Ascending aorta (tissue), 2 donors: Measurements from ENCODE around the gene DPRX. TPM values are rescaled to one million over a fixed set of nuclear protein-coding genes. Genes with fewer than 3 reads are reported as not detected.
"Not testable (repeated sequence)": the region's sequence is repeated elsewhere in the genome, so short reads cannot be mapped to it uniquely, and the experiment has no call there.

Experiments
- DNase-seq, 2 donors: peaks; one replicate each; pipeline ENCODE4 v3.0.0-alpha.2; 2019; ENCODE audit warnings: low spot score in 2 of 2
- H3K27ac ChIP-seq, 2 donors: fragments of 200-600 bp; sonication (generic); one replicate each; pipeline ENCODE4 v1.5.1; 2016 to 2017; ENCODE audit warnings: mild to moderate bottlenecking in 1 of 2
- H3K27me3 ChIP-seq: fragments of 200-600 bp; sonication (generic); one replicate; pipeline ENCODE4 v1.5.1; 2017
- H3K36me3 ChIP-seq, 2 donors: fragments of 200-600 bp; sonication (generic); one replicate each; pipeline ENCODE4 v1.5.1; 2016
- H3K4me1 ChIP-seq, 2 donors: fragments of 200-600 bp; sonication (generic); one replicate each; pipeline ENCODE4 v1.5.1; 2016 to 2017; ENCODE audit warnings: mild to moderate bottlenecking in 1 of 2
- H3K4me3 ChIP-seq, 2 donors: fragments of 200-600 bp; sonication (generic); one replicate each; pipeline ENCODE4 v1.5.1; 2016 to 2017; ENCODE audit warnings: mild to moderate bottlenecking in 1 of 2
- H3K9me3 ChIP-seq, 2 donors: fragments of 200-600 bp; sonication (generic); one replicate each; pipeline ENCODE4 v1.5.1; 2016
- CTCF ChIP-seq, 3 experiments: fragments of 200-600 bp in 2 of 3; fragments of 450-650 bp in 1 of 3; sonication (generic) in 2 of 3; IDR thresholded peaks; one replicate each; pipeline ENCODE4 v1.5.1; 2016 to 2019; ENCODE audit warnings: antibody characterized with exemption in 3 of 3, mild to moderate bottlenecking in 1 of 3, moderate library complexity in 1 of 3
- intact Hi-C: fragments of 100-400 bp; cut with DNase I; formaldehyde crosslinking; loops from one replicate; pipeline ENCODE4 v1.15.1; 2023
- total RNA-seq: library from RNA; depleted of rRNA; stranded (reverse); fragments of >200 nt; gene quantifications from one replicate; pipeline ENCODE4 v1.1.0, GENCODE V29; 2016

The DPRX gene
- total RNA-seq, 1 donor from 2014 or later = not detected

GRCh38 chr19:53664760-53665159, 33.0 kb downstream of the DPRX start:
- Histone ChIP-seq H3K4me1 (no peaks in the 10 kb centered on the region), H3K36me3 (no peaks in the 10 kb centered on the region), H3K9me3 (no peaks in the 10 kb centered on the region), H3K27me3 (no peaks in the 10 kb centered on the region), H3K4me3 (no peak overlapping the region), H3K27ac (no peak overlapping the region)
- TF ChIP-seq CTCF (IDR thresholded peaks at IDR 0.05) = no peak
- intact Hi-C loops = no loop called here
- no peak for DNase-seq

GRCh38 chr19:53666331-53666730, 34.5 kb downstream of the DPRX start:
- H3K4me3 ChIP-seq, H3K27ac ChIP-seq, H3K27me3 ChIP-seq, H3K9me3 ChIP-seq, intact Hi-C loops, H3K4me1 ChIP-seq, H3K36me3 ChIP-seq, DNase-seq: not testable (repeated sequence)

GRCh38 chr19:53668804-53669203, 37.0 kb downstream of the DPRX start:
- DNase-seq, H3K27ac ChIP-seq, H3K36me3 ChIP-seq, H3K4me1 ChIP-seq, H3K4me3 ChIP-seq, H3K9me3 ChIP-seq, H3K27me3 ChIP-seq, intact Hi-C loops: not testable (repeated sequence)

GRCh38 chr19:53670345-53670744, 38.5 kb downstream of the DPRX start:
- Histone ChIP-seq H3K4me1 (no peaks in the 10 kb centered on the region), H3K27me3 (no peaks in the 10 kb centered on the region), H3K4me3 (no peak overlapping the region), H3K36me3 (no peaks in the 10 kb centered on the region), H3K27ac (no peak overlapping the region), H3K9me3 (no peaks in the 10 kb centered on the region)
- intact Hi-C loops = no loop called here
- DNase-seq = no peak
- TF ChIP-seq CTCF (IDR thresholded peaks at IDR 0.05) = no peak

- Histone ChIP-seq H3K4me3 (no peak overlapping the region), H3K27me3 (no peaks in the 10 kb centered on the region), H3K36me3 (no peaks in the 10 kb centered on the region), H3K9me3 (no peaks in the 10 kb centered on the region), H3K4me1 (no peaks in the 10 kb centered on the region), H3K27ac (no peak overlapping the region)
- intact Hi-C loops = no loop called here
- no peak for DNase-seq
- TF ChIP-seq CTCF (IDR thresholded peaks at IDR 0.05) = no peak
These were observed 39.9 kb downstream of the DPRX start for GRCh38 chr19:53671663-53672062.

Other genes starting within 250 kb of the DPRX start
- gene ZNF765, start 236.8 kb upstream of the DPRX start, total RNA-seq = 3.5 TPM
- gene ZNF761, start 200.0 kb upstream of the DPRX start, total RNA-seq = 1.4 TPM
- gene ZNF813, start 164.3 kb upstream of the DPRX start, total RNA-seq = 1.3 TPM
- gene ZNF331, start 93.9 kb upstream of the DPRX start, total RNA-seq = 34.5 TPM
- gene NLRP12, start 192.3 kb downstream of the DPRX start, total RNA-seq = not detected
- gene MYADM, start 235.9 kb downstream of the DPRX start, total RNA-seq = 422 TPM